Dermis blood vessel endothelial cell (primary cell): ENCODE results near the gene FBN3. TPM values are rescaled to one million over a fixed set of nuclear protein-coding genes. Genes with fewer than 3 reads are reported as not detected.
A peak's percentile ranks its signal among the peaks of the same experiment; 100 is the strongest.

Source experiments
- DNase-seq: peaks from one replicate; pipeline ENCODE4 v3.0.0; 2010
- total RNA-seq: library from RNA; depleted of rRNA; stranded (reverse); fragments of >200 nt; gene quantifications from 2 replicates; pipeline ENCODE4 v1.2.3, GENCODE V29; 2014

Gene FBN3
- total RNA-seq, 1 donor from 2014 or later: not detected

DNA sequence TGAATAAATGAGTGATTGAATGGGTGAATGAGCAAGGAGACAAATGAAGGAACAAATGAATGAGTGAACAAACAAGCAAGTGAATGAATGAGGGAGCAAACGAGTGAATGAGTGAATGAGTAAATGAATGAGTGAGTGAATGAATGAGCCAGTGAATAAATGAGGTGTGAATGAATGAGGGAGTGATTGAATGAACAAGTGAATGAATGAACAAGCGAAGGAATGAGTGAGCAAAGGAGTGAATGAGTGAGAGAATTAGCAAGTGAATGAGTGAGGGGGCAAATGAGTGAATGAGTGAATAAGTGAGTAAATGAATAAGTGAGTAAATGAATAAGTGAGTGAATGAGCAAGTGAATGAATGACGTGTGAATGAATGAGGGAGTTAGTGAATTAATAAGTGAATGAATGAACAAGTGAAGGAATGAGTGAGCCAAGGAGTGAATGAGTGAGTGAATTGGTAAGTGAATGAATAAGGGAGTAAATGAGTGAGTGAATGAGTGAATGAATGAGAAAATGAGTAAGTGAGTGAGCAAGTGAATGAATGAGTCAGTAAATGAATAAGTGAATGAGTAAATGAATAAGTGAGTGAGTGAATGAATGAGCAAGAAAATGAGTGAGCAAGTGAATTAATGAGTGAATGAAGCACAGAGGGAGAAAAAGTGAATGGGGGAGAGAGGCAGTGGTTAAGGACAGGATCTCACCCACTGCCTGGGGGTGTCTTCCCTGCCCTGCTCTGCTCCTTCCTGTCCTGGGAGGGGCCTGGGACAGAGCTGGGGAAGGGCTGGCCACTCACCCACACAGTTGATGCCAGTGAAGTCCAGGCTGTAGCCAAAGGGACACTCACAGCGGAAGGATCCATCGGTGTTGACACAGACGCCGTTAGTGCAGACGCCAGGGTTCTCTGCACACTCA is 60.4 kb downstream of the FBN3 start:
- DNase-seq: no peak

GRCh38 chr19:8087876-8088275 is 61.5 kb downstream of the FBN3 start:
- no peak for DNase-seq

GRCh38 chr19:8086849-8087248 is 62.5 kb downstream of the FBN3 start:
- DNase-seq: no peak

- DNase-seq: peak; percentile 6
These were observed 63.6 kb downstream of the FBN3 start for GRCh38 chr19:8085598-8086408.

- DNase-seq: no peak
These were observed 65.2 kb downstream of the FBN3 start for GRCh38 chr19:8084152-8084551.

- DNase-seq: no peak
These were observed 66.3 kb downstream of the FBN3 start for GRCh38 chr19:8083141-8083540.

GRCh38 chr19:8081569-8082550 is 67.5 kb downstream of the FBN3 start:
- no peak for DNase-seq

DNA sequence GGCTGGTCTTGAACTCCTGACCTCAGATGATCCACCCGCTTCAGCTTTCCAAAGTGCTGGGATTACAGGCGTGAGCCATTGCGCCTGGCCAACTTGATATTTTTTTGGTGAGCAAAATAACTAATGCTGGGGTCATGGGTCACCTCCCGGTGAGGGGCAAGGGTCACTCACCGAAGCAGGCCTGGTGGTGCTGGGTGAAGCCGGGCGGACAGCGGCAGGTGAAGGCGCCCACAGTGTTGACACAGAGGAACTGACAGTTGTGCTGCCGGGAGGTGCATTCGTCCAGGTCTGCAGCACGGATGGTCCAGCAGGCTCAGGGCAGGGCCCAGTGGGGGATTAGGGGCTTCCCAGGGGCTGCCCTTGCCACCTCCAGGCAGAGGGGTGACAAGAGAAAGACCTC is 68.6 kb downstream of the FBN3 start:
- DNase-seq: no peak

DNA sequence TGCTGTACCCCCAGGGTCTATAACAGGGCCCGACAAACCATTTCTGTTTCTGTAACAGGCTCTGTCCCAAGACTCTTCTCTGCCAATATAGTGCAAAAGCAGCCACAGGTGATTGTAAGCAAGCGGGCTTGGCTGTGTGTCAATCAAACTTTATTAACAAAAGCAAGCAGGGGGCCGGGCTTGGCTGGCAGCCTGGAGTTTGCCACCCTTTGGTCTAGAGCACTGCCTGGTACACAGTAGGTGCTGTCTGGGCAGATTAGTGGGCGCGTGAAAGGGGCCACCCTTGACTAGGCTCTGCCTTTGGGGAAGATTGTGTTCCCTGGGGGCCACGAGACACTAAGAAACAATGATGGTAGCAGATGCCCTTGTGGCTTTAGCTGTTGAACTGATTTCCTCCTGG is 69.4 kb downstream of the FBN3 start:
- no peak for DNase-seq

- peak; percentile 30 for DNase-seq
These were observed 74.0 kb downstream of the FBN3 start for GRCh38 chr19:8075158-8076074.

DNA sequence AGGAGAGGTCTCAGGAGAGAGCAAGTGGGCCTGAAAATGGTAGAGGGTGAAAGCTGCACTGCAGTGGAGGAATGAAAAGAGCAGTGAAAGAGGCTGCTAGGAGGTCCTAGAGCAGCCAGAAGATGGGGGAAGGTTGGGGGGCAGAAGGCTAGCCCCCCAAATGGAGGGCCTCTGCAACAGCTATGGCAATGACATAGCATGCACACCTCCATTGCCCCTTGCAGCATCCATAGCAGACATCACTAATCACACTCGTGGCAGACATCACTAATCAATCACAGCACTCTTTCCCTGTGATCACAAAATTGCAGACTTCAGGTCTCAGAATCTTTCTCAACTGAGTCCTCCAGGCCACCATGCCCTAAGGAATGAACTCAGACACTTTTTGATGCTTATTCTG is 74.9 kb downstream of the FBN3 start:
- no peak for DNase-seq

DNA sequence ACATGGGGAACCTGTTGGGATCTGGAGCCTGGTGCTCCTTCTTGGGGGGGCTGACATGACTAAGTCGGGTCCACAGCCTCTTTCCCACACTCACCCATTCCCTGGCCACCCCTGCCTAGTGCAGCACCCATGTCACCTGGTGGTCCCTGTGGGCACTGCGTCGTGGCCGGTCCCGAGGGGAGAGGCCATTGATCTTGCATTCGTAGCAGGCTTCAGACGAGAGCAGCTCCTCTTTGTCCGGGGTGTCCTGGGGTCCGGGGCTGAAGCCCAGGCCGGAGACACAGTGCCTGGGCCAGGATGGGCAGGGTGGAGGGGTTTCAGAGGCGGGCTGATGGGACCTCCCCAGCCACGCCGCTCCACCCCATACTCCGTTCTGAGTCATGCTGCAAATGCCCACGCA is 77.5 kb downstream of the FBN3 start:
- DNase-seq: no peak

DNA sequence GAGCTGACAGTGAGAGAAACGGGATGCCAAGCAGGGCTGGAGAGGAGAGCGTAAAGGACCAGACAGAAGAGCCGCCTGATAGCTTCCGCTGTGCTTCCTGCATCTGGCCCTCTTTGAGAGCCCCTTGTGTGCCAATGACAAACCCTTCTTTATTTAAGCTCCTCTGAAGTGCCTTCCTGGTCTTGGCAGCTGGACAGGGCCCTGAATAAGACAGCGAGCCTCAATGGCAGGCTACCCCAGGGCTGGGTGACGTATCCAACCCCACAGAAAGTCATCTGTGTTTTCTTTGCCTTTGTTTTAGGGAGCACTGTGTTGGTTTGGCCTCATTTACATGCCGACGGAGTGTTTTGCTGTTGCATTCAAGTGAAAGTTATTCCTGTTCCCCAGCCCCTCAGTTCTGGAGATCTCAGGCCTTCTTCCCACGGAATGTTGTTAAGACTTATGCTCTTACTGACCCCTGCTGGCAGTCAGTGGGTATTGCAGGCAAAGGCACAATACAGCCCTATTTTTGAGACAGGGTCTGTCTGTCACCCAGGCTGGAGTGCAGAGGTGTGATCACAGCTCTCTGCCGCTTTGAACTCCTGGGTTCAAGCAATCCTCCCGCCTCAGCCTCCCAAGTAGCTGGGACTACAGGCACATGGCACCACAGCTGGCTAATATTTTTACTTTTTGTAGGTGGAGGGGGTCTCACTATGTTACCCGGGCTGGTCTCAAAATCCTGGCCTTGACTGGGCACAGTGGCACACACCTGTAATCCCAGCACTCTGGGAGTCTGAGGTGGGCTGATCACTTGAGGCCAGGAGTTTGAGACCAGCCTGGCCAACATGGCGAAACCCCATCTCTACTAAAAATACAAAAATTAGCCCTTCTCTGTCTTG is 80.1 kb downstream of the FBN3 start:
- no peak for DNase-seq

GRCh38 chr19:8065875-8066261 is 83.5 kb downstream of the FBN3 start:
- no peak for DNase-seq

GRCh38 chr19:8064911-8065874 is 84.2 kb downstream of the FBN3 start:
- DNase-seq: no peak

DNA sequence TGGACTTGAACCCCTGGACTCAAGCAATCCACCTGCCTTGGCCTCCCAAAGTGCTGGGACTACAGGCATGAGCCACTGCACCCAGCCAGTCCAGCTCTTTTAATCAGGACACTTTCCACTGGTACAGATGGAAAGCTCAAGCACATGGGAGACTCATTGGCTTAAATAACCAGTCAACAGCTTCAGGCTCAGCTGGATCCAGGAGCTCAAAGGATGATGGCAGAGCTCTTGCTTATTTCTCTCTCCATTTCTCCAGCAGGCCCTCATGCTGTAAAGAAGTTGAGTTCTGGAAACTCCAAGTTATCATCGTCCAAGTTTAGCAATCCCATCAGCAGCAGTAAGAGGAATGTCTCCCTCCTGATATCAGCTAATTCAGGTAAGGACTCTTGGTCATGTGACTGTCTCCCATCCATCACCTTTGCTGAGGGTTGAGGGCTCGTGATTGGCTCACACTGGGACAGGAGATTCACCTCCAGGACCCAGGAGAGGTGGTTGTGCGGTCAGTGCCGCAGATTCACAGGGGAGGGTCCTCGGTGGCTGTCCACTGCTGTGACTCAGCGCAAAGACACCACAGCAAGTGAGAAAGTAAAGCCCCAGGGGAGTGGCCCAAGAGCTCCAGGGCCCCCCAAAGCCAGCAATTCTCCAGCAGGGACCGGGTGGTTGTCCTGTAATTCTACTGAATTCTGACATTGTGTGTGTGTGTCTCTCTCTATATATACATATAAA is 91.7 kb downstream of the FBN3 start:
- no peak for DNase-seq

DNA sequence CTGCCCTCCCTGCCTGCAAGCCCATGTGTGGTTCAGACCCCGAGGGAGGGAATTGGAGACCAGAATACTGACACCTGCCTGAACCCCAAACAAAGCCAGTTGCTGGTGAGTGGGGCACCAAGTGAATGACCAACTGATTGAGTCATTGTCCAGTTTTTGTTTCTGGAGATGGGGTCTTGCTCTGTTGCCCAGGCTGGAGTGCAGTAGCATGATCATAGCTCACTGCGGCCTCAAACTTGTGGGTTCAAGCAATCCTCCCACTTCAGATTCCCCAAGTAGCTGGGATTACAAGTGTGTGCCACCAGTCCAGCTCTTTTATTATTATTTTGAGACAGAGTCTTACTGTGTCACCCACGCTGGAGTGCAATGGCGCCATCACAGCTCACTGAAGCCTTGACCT is 92.9 kb downstream of the FBN3 start:
- DNase-seq: no peak

- no peak for DNase-seq
These were observed 95.2 kb downstream of the FBN3 start for GRCh38 chr19:8054169-8054568.

- DNase-seq: no peak
These were observed 96.9 kb downstream of the FBN3 start, which contains the start of gene CCL25 for GRCh38 chr19:8052464-8052859. TSS of gene CCL25 (plus strand) at chr19:8052760. CDS start at chr19:8053050, 290 bp downstream.
